GM12865 (cell line): ENCODE data around the gene PSAT1.

Experiments used
- DNase-seq: peaks from one replicate; pipeline ENCODE4 v3.0.0; 2010; ENCODE audit warnings: low read depth
- H3K4me3 ChIP-seq: 2 replicates; pipeline ENCODE4 v1.5.1; 2011; ENCODE audit warnings: mild to moderate bottlenecking, low read depth, low read length, control low read depth
- TF ChIP-seq, protein P1 (sequence below): IDR thresholded peaks from 2 replicates; pipeline ENCODE4 v1.5.1; 2011; ENCODE audit warnings: low read length, control low read depth, low read depth, inconsistent platforms; ENCODE audit not compliant: insufficient read depth; ENCODE audit errors: missing control alignments

The PSAT1 gene

DNA sequence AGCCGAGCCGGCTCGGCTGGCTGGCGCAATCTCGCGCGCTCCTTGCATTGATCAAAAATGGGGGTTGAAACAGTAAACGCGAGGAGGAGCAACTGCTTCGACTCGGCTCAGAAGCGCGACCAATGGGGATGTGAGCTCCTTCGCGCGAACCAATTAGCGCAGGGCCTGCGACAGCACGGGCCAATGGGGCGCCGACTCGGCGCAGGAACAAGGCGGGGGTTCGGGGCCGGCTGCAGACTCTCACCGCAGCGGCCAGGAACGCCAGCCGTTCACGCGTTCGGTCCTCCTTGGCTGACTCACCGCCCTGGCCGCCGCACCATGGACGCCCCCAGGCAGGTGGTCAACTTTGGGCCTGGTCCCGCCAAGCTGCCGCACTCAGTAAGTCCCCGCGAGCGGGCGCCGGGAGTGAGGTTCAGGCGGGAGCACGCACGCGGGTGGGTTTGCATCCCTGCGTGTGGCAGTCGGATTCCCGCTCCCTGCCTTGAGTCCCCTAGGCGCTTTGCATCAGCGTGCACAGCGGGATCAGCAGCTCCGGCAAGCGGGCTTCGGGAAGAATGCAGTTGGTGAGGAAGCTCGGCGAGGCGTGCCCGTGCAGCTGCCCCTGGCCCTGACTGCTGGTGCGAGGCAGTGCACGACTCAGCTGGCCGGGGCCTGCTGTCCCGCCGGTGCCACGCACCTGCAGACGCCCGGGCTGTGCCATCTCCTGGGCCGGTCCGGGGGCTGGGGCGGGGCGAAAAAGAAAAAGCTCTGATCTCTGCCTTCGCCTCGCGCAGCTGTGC lies at the start of gene PSAT1:
TSS of gene PSAT1 (plus strand) at position 233 of the 779 bp plus-strand sequence. CDS start at position 319, 86 bp downstream.
- H3K4me3 ChIP-seq: peak within 1 kb of the TSS; percentile 59
- TF ChIP-seq, protein P1, sequence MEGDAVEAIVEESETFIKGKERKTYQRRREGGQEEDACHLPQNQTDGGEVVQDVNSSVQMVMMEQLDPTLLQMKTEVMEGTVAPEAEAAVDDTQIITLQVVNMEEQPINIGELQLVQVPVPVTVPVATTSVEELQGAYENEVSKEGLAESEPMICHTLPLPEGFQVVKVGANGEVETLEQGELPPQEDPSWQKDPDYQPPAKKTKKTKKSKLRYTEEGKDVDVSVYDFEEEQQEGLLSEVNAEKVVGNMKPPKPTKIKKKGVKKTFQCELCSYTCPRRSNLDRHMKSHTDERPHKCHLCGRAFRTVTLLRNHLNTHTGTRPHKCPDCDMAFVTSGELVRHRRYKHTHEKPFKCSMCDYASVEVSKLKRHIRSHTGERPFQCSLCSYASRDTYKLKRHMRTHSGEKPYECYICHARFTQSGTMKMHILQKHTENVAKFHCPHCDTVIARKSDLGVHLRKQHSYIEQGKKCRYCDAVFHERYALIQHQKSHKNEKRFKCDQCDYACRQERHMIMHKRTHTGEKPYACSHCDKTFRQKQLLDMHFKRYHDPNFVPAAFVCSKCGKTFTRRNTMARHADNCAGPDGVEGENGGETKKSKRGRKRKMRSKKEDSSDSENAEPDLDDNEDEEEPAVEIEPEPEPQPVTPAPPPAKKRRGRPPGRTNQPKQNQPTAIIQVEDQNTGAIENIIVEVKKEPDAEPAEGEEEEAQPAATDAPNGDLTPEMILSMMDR: no peak
- peak; percentile 96 for DNase-seq

DNA sequence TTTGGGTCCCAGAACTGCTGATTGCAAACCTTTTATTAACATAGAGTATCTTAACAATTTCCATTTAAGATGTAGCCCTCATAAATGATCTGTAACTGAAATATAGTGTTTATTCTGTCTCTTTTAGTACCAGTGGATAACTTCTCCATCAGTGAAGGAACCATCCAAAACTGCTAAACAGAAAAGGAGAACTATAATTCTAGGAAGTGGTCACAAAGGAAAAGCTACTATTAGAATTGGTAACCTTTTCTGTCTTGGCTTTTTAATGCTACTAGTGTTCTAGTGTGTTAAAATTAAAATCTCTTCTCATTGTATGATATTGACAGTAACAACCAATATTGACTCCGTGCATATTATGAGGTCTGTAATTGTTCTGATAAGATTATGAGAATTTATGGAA lies 48.3 kb upstream of the PSAT1 start:
- H3K4me3 ChIP-seq: no peak overlapping the region
- DNase-seq: no peak
- TF ChIP-seq, protein P1: no peak

DNA sequence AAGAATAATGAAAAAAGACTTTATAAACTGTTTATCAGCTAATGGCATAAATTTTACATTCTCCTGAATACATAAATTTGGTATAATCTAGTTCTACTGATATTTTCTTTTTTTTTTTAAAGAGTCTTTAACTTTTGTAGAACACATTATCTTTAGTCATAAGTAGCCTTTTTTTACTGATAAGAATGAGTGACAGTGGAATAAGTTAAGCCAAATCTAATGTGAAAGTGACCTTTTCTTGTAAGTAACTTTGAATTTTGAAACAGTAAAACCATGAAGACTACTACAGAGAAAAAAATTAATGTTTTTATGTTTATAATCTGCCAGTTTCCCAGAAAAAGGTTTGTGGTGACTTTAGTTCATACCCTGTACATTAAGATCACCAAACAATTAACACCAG lies 47.4 kb upstream of the PSAT1 start:
- no peak overlapping the region for H3K4me3 ChIP-seq
- TF ChIP-seq, protein P1: no peak
- no peak for DNase-seq

DNA sequence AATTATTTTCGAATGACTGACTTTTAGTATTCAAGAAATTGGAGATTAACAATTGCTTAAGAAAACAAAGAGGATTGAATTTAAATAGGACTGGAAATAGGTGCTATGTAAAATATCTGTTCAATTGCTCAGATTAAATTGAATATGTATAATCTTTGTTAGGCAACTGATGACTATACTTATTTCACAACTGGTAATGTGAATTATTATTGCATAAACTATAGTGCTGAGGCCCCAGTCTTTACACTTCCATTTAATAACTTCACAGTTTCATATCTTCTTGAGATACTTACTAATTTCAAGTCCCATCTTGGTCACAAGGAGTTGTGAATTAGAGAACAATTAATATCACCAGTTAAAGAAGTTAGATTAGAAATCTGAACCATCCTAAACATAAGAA lies 44.3 kb upstream of the PSAT1 start:
- no peak for DNase-seq
- no peak overlapping the region for H3K4me3 ChIP-seq
- TF ChIP-seq, protein P1: no peak

DNA sequence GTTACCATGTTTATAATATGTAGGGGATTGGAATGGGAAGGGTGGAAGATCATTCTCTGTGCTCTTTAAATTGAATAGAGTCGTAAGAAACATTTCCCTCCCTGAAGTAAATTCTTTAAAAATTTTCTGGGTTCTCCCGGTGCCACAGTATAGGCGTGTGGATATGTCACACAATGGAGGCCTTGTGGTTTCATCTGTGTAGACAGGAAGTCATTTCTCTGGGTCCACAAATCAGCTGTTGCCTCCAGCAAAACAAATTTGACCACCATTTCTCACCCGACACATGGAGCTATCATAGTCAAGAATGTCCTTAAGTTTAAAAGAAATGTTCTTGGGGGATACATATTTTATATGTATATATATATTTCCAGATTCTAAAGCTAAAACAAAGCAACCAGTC lies 43.6 kb upstream of the PSAT1 start:
- TF ChIP-seq, protein P1: no peak
- no peak overlapping the region for H3K4me3 ChIP-seq
- no peak for DNase-seq

DNA sequence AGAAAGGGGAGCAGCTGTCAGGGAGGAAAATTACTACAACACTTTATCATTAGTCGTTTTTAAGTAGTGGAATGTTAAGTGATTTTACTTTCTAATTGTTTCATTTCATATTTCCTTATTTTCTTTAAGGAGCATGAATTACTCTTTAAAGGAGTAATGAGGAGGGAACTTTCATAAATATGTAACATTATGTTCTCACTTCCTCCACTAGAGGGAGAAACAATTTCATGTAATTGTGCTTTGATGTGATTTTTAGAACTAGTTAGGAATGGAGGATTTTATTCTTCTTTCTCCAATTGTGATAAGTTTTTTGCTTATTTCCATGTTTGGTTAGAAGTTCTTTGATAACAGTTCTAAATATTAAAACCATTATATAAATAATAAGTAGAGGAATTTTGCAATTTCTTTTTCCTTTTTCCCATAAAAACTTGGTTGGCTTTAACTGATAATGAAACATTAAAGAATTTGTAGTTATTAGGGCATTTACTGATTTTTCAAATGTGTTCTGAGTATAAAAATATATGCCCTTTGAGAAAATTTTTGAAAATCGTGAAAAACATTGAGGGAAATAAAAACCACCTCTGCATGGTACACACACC lies 35.4 kb upstream of the PSAT1 start:
- no peak overlapping the region for H3K4me3 ChIP-seq
- TF ChIP-seq, protein P1: peak; percentile 48
- peak; percentile 35 for DNase-seq
